Activated B cell treated with CpG ODN at 0.5 μM for 24 hours (primary cell): ENCODE measurements around the gene NME9. TPM values are rescaled to one million over a fixed set of nuclear protein-coding genes. Genes with fewer than 3 reads are reported as not detected.

ENCODE experiments used
- ATAC-seq: fragments of 200-7000 bp; cut with Tn5 transposase; one replicate; pipeline ENCODE4 v1.10.0; 2021; ENCODE audit warnings: low read depth, mild to moderate bottlenecking, moderate library complexity
- CTCF ChIA-PET: fragments of 350-600 bp; sonication (Branson Sonifier 250); formaldehyde crosslinking; loops from one replicate; lab custom pipeline; 2021; ENCODE audit warnings: antibody characterized with exemption; lab: Charles Lee
- POLR2A ChIA-PET: fragments of 350-600 bp; sonication (Branson Sonifier 250); formaldehyde crosslinking; loops from one replicate; lab custom pipeline; 2021; ENCODE audit warnings: antibody characterized with exemption; lab: Charles Lee
- DNase-seq: peaks from one replicate; pipeline ENCODE4 v3.0.0; 2022
- H3K27ac Mint-ChIP-seq: one replicate; pipeline ENCODE4 v1.8.0; 2020; ENCODE audit warnings: mixed read lengths
- H3K27me3 Mint-ChIP-seq: one replicate; pipeline ENCODE4 v1.8.0; 2021; ENCODE audit warnings: mixed read lengths
- H3K36me3 Mint-ChIP-seq: one replicate; pipeline ENCODE4 v1.8.0; 2021; ENCODE audit warnings: low read depth, mixed read lengths
- H3K4me1 Mint-ChIP-seq: one replicate; pipeline ENCODE4 v1.8.0; 2021; ENCODE audit warnings: mixed read lengths
- H3K4me3 Mint-ChIP-seq: one replicate; pipeline ENCODE4 v1.8.0; 2020; ENCODE audit warnings: mild to moderate bottlenecking, mixed read lengths
- H3K9me3 Mint-ChIP-seq: one replicate; pipeline ENCODE4 v1.8.0; 2020; ENCODE audit warnings: mixed read lengths
- CTCF ChIP-seq: fragments of 200-600 bp; IDR thresholded peaks from one replicate; pipeline ENCODE4 v1.8.0; 2022; ENCODE audit warnings: antibody characterized with exemption, mild to moderate bottlenecking
- intact Hi-C: fragments of 100-400 bp; cut with micrococcal nuclease; formaldehyde crosslinking; loops from one replicate; pipeline ENCODE4 v1.15.1; 2024
- total RNA-seq: library from RNA; stranded (reverse); gene quantifications from 2 replicates; pipeline ENCODE4 v1.2.3, GENCODE V29; 2022

Gene NME9
- total RNA-seq, 1 donor from 2014 or later = not detected

GRCh38 chr3:138356730-138357405 is 27.2 kb upstream of the NME9 start:
- Mint-ChIP-seq H3K27ac (no peak overlapping the region), H3K4me3 (no peak overlapping the region), H3K36me3 (no peaks in the 10 kb centered on the region), H3K27me3 (peaks cover 57% of the 10 kb centered on the region), H3K9me3 (no peaks in the 10 kb centered on the region), H3K4me1 (no peaks in the 10 kb centered on the region)
- ATAC-seq (no peak), DNase-seq (no peak)
- intact Hi-C loops = no loop called here
- POLR2A ChIA-PET = no interaction called here
- no peak for TF ChIP-seq CTCF
- CTCF ChIA-PET = no interaction called here

GRCh38 chr3:138355071-138355470 is 25.4 kb upstream of the NME9 start:
- ChIA-PET CTCF (no interaction called here), POLR2A (no interaction called here)
- DNase-seq = no peak
- Mint-ChIP-seq H3K36me3 (no peaks in the 10 kb centered on the region), H3K27me3 (peaks cover 52% of the 10 kb centered on the region), H3K4me1 (no peaks in the 10 kb centered on the region), H3K9me3 (no peaks in the 10 kb centered on the region), H3K27ac (no peak overlapping the region), H3K4me3 (no peak overlapping the region)
- no peak for ATAC-seq
- TF ChIP-seq CTCF = no peak
- intact Hi-C loops = no loop called here

- ChIA-PET POLR2A (no interaction called here), CTCF (no interaction called here)
- Mint-ChIP-seq H3K4me1 (no peaks in the 10 kb centered on the region), H3K4me3 (no peak overlapping the region), H3K36me3 (no peaks in the 10 kb centered on the region), H3K27me3 (peaks cover 56% of the 10 kb centered on the region), H3K27ac (no peak overlapping the region), H3K9me3 (no peaks in the 10 kb centered on the region)
- no peak for TF ChIP-seq CTCF
- DNase-seq = no peak
- ATAC-seq = no peak
- intact Hi-C loops = no loop called here
Observed at GRCh38 chr3:138354376-138354775, 24.7 kb upstream of the NME9 start.

- no peak for TF ChIP-seq CTCF
- H3K36me3 Mint-ChIP-seq = no peaks in the 10 kb centered on the region
- ChIA-PET CTCF (no interaction called here), POLR2A (no interaction called here)
- H3K4me3 Mint-ChIP-seq = no peak overlapping the region
- ATAC-seq (no peak), DNase-seq (no peak)
- peaks cover 2% of the 10 kb centered on the region for H3K9me3 Mint-ChIP-seq
- peaks cover 63% of the 10 kb centered on the region for H3K27me3 Mint-ChIP-seq
- intact Hi-C loops = no loop called here
- peaks cover 11% of the 10 kb centered on the region for H3K4me1 Mint-ChIP-seq
- no peak overlapping the region for H3K27ac Mint-ChIP-seq
Observed at GRCh38 chr3:138351916-138352550, 22.4 kb upstream of the NME9 start.

GRCh38 chr3:138351151-138351550 is 21.5 kb upstream of the NME9 start:
- CTCF ChIA-PET = no interaction called here
- POLR2A ChIA-PET = no interaction called here
- no peak for DNase-seq
- intact Hi-C loops = no loop called here
- Mint-ChIP-seq H3K9me3 (peaks cover 2% of the 10 kb centered on the region), H3K27ac (no peak overlapping the region), H3K4me1 (peaks cover 12% of the 10 kb centered on the region), H3K36me3 (no peaks in the 10 kb centered on the region), H3K4me3 (no peak overlapping the region), H3K27me3 (peaks cover 65% of the 10 kb centered on the region)
- ATAC-seq = no peak
- no peak for TF ChIP-seq CTCF
